Stomach (tissue), 9 donors: ENCODE results near the gene PSMG1. TPM values are rescaled to one million over a fixed set of nuclear protein-coding genes. Genes with fewer than 3 reads are reported as not detected.

Source experiments
- DNase-seq, 2 donors: peaks; one replicate each; pipeline versions ENCODE4 v3.0.0 to v3.0.0-alpha.2; 2013 to 2019
- H3K27ac ChIP-seq, 5 donors: fragments of 200-600 bp in 4 of 5; sonication (generic) in 4 of 5; one replicate each; pipeline ENCODE4 v1.5.1; 2013 to 2019; ENCODE audit warnings: mild to moderate bottlenecking in 1 of 5, moderate library complexity in 1 of 5
- H3K27me3 ChIP-seq, 3 donors: fragments of 200-600 bp; sonication (generic); one replicate each; pipeline ENCODE4 v1.5.1; 2017 to 2019; ENCODE audit warnings: mixed run types in 1 of 3
- H3K36me3 ChIP-seq, 4 donors: fragments of 200-600 bp; sonication (generic); 1 replicate in 3 of 4; 2 replicates in 1 of 4; pipeline ENCODE4 v1.5.1; 2016 to 2019
- H3K4me1 ChIP-seq, 4 donors: fragments of 200-600 bp; sonication (generic); one replicate each; pipeline ENCODE4 v1.5.1; 2016 to 2019
- H3K4me3 ChIP-seq, 4 donors: fragments of 200-600 bp; sonication (generic) in 3 of 4; one replicate each; pipeline ENCODE4 v1.5.1; 2016 to 2019; ENCODE audit warnings: mild to moderate bottlenecking in 1 of 4
- H3K9me3 ChIP-seq, 4 donors: fragments of 200-600 bp; sonication (generic); one replicate each; pipeline ENCODE4 v1.5.1; 2016 to 2019
- EP300 ChIP-seq: sonication (generic); formaldehyde crosslinking; IDR thresholded peaks from one replicate; pipeline ENCODE4 v1.6.1; 2017; ENCODE audit warnings: antibody characterized with exemption
- POLR2A ChIP-seq, 4 donors: fragments of 450-650 bp; IDR thresholded peaks; one replicate each; pipeline ENCODE4 v1.6.1; 2016; ENCODE audit warnings: antibody characterized with exemption in 4 of 4, control low read depth in 2 of 4, mild to moderate bottlenecking in 1 of 4, moderate library complexity in 1 of 4
- POLR2AphosphoS5 ChIP-seq, 3 donors: sonication (generic); formaldehyde crosslinking; IDR thresholded peaks; one replicate each; pipeline ENCODE4 v1.6.1; 2016; ENCODE audit warnings: antibody characterized with exemption in 3 of 3
- WGBS, 5 donors: extraction: QIAGEN DNeasy Blood & Tissue Kit in 3 of 5; methylation state at CpG; one replicate each; pipeline versions ENCODE4 v1.1.5 to v1.1.7; 2013 to 2018; 5-methylcytosine and 5-hydroxymethylcytosine counted together
- intact Hi-C: fragments of 100-400 bp; cut with DNase I; formaldehyde crosslinking; loops from one replicate; pipeline ENCODE4 v1.15.1; 2023; ENCODE audit warnings: low total_unique reads
- polyA plus RNA-seq, 3 donors: library from polyadenylated mRNA; stranded (reverse); fragments of 200-250 nt; gene quantifications; one replicate each; pipeline ENCODE4 v1.2.3, GENCODE V29; 2013
- total RNA-seq, 5 donors: library from RNA; depleted of rRNA; stranded (reverse); fragments of >200 nt; gene quantifications; one replicate each; pipeline versions ENCODE4 v1.1.0 to v1.2.3, GENCODE V29; 2014 to 2016
- TF ChIP-seq, protein P1 (sequence below), 7 experiments: fragments of 450-650 bp in 4 of 7; fragments of 200-600 bp in 3 of 7; sonication (generic) in 3 of 7; IDR thresholded peaks; one replicate each; pipeline ENCODE4 v1.5.1; 2016 to 2019; ENCODE audit warnings: antibody characterized with exemption in 7 of 7, control low read depth in 2 of 7, mild to moderate bottlenecking in 1 of 7
- donor health status: healthy with polysubstance abuse.
- donor health status: Bipolar disorder and iron deficiency.
- donor health status: healthy.

Gene PSMG1
- total and polyA plus RNA-seq, 8 donors, result 11.6 to 53.2 (median 32.5) TPM; not detected in 1

DNA sequence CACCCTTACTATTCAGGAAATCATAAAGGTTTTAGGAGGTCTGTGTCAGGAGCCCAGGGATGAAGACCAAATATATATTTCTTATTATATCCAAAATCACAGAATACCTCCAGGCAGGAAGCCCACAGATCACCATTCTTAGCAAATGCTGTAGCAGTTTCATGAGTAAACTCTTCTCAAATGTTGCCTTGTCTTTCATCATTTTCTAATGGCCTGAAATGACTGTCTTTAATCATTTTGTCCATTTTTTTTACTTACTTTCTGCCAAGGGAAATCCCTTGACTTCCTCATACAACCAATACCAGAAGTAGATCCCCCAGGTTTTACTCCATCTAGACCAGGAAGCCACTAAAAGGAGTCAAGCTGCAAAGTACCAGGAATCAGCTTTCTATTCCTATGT lies 32.4 kb downstream of the PSMG1 start:
- H3K27me3 ChIP-seq, result no peaks in the 10 kb centered on the region
- intact Hi-C loops, result no loop called here
- no peaks in the 10 kb centered on the region for H3K4me1 ChIP-seq
- no peak for DNase-seq
- H3K4me3 ChIP-seq, result no peak overlapping the region
- H3K9me3 ChIP-seq, result no peaks in the 10 kb centered on the region
- no peak overlapping the region for H3K27ac ChIP-seq
- no peaks in the 10 kb centered on the region for H3K36me3 ChIP-seq
- no peak for TF ChIP-seq POLR2AphosphoS5 (IDR thresholded peaks at IDR 0.05)
- TF ChIP-seq, protein P1, sequence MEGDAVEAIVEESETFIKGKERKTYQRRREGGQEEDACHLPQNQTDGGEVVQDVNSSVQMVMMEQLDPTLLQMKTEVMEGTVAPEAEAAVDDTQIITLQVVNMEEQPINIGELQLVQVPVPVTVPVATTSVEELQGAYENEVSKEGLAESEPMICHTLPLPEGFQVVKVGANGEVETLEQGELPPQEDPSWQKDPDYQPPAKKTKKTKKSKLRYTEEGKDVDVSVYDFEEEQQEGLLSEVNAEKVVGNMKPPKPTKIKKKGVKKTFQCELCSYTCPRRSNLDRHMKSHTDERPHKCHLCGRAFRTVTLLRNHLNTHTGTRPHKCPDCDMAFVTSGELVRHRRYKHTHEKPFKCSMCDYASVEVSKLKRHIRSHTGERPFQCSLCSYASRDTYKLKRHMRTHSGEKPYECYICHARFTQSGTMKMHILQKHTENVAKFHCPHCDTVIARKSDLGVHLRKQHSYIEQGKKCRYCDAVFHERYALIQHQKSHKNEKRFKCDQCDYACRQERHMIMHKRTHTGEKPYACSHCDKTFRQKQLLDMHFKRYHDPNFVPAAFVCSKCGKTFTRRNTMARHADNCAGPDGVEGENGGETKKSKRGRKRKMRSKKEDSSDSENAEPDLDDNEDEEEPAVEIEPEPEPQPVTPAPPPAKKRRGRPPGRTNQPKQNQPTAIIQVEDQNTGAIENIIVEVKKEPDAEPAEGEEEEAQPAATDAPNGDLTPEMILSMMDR (IDR thresholded peaks at IDR 0.05), result no peak
- no peak for TF ChIP-seq EP300
- no peak for TF ChIP-seq POLR2A (IDR thresholded peaks at IDR 0.05)

DNA sequence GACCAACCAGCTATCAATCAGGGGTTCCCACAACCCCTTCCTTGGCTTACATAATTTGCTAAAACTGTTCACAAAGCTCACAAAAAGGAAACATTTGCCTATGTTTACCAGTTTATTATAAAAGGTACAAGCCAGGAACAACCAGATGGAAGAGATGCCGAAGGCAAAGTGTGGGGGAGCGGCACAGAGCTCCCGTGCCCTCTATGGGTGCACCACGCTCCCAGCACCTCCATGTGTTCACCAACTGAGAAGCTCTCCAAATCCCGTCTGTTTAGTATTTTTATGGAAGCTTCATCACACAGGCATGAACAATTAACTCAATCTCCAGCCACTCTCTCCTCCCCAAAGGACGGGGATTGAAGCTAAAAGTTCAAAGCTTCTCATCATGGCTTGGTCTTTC lies 32.9 kb downstream of the PSMG1 start:
- no peak for DNase-seq
- Histone ChIP-seq H3K4me1 (no peaks in the 10 kb centered on the region), H3K4me3 (no peak overlapping the region), H3K27me3 (no peaks in the 10 kb centered on the region), H3K36me3 (no peaks in the 10 kb centered on the region), H3K9me3 (no peaks in the 10 kb centered on the region), H3K27ac (no peak overlapping the region)
- TF ChIP-seq, protein P1 (IDR thresholded peaks at IDR 0.05), result no peak
- TF ChIP-seq EP300 (no peak), POLR2A (IDR thresholded peaks at IDR 0.05) (no peak), POLR2AphosphoS5 (IDR thresholded peaks at IDR 0.05) (no peak)
- intact Hi-C loops, result no loop called here
- 89 to 95% (median 92%) methylated on average over 6 of the region's 6 CpGs for WGBS, 5 donors

DNA sequence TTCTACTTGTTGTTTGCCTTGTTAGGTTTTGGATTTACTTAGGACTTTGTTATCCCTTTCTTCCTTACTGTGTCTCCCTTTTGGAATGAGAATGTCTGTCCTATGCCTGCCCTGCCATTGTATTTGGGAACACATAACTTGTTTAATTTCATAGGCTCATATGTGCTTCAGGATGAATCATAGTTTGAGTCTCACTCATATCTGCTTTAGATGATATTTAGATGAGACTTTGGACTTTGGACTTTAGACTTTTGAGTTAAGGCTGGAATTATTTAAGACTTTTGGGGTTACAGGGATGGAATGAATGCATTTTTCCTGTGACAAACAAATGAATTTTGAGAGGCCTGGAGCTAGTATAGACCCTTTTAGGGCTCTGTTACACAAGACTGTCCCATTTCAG lies 33.4 kb downstream of the PSMG1 start:
- Histone ChIP-seq H3K27ac (no peak overlapping the region), H3K4me1 (no peaks in the 10 kb centered on the region), H3K27me3 (no peaks in the 10 kb centered on the region), H3K36me3 (no peaks in the 10 kb centered on the region), H3K4me3 (no peak overlapping the region), H3K9me3 (no peaks in the 10 kb centered on the region)
- intact Hi-C loops, result no loop called here
- DNase-seq, result no peak
- TF ChIP-seq POLR2AphosphoS5 (IDR thresholded peaks at IDR 0.05) (no peak), POLR2A (IDR thresholded peaks at IDR 0.05) (no peak), EP300 (no peak)
- TF ChIP-seq, protein P1 (IDR thresholded peaks at IDR 0.05), result no peak

DNA sequence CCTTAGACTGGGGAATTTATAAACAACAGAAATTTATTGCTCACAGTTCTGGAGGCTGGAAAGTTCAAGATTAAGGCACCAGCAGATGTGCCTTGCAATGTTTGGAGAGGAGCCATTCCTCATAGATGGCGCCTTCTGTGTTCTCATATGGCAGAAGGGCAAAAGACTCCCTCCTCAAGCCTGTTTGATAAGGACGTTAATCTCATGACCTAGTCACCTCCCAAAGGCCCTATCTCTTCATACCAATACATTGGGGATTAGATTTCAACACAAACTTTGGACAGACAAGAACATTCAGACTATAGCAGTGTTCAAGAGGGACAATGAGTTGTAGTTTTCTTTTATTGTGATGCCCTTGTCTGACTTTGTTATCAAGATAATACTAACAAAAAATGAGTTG lies 34.3 kb downstream of the PSMG1 start:
- TF ChIP-seq EP300 (no peak), POLR2A (IDR thresholded peaks at IDR 0.05) (no peak), POLR2AphosphoS5 (IDR thresholded peaks at IDR 0.05) (no peak)
- TF ChIP-seq, protein P1 (IDR thresholded peaks at IDR 0.05), result no peak
- Histone ChIP-seq H3K27ac (no peak overlapping the region), H3K4me3 (no peak overlapping the region), H3K9me3 (peaks cover 0 to 4% (median 0%) of the 10 kb centered on the region in 4 donors), H3K36me3 (no peaks in the 10 kb centered on the region), H3K4me1 (no peaks in the 10 kb centered on the region), H3K27me3 (no peaks in the 10 kb centered on the region)
- DNase-seq, result no peak
- intact Hi-C loops, result no loop called here
- 45 to 60% (median 49%) methylated on average over 2 of the region's 2 CpGs for WGBS, 5 donors
